ENCODE results near the gene EYA3.

Gene EYA3

GRCh38 chr1:27938488-27938887 is 149.9 kb downstream of the EYA3 start:
- DNase-seq (ENCODE audit: low read depth), result no peak

GRCh38 chr1:27937524-27937836 is 150.9 kb downstream of the EYA3 start:
- DNase-seq (ENCODE audit: low read depth), result no peak

GRCh38 chr1:27936370-27936769 is 152.0 kb downstream of the EYA3 start:
- no peak for DNase-seq (ENCODE audit: low read depth)

- no peak for DNase-seq (ENCODE audit: low read depth)
Measured at GRCh38 chr1:27935721-27936120, 152.7 kb downstream of the EYA3 start.

GRCh38 chr1:27934818-27935549 is 153.4 kb downstream of the EYA3 start, which contains the start of gene SMPDL3B:
Gene SMPDL3B (plus strand): TSS chr1:27935000. CDS start chr1:27935184, 184 bp downstream.
- DNase-seq (ENCODE audit: low read depth), result no peak

GRCh38 chr1:27931759-27932158 is 156.7 kb downstream of the EYA3 start:
- DNase-seq (ENCODE audit: low read depth), result no peak

- DNase-seq (ENCODE audit: low read depth), result no peak
Measured at GRCh38 chr1:27931184-27931583, 157.2 kb downstream of the EYA3 start.

GRCh38 chr1:27928216-27928954 is 160.0 kb downstream of the EYA3 start:
- no peak for DNase-seq (ENCODE audit: low read depth)

- no peak for DNase-seq (ENCODE audit: low read depth)
Measured at GRCh38 chr1:27922272-27922671, 166.1 kb downstream of the EYA3 start.

All from fibroblast of the conjunctiva (primary cell).